Measurements from ENCODE around the gene RNF214.

RNF214 gene

DNA sequence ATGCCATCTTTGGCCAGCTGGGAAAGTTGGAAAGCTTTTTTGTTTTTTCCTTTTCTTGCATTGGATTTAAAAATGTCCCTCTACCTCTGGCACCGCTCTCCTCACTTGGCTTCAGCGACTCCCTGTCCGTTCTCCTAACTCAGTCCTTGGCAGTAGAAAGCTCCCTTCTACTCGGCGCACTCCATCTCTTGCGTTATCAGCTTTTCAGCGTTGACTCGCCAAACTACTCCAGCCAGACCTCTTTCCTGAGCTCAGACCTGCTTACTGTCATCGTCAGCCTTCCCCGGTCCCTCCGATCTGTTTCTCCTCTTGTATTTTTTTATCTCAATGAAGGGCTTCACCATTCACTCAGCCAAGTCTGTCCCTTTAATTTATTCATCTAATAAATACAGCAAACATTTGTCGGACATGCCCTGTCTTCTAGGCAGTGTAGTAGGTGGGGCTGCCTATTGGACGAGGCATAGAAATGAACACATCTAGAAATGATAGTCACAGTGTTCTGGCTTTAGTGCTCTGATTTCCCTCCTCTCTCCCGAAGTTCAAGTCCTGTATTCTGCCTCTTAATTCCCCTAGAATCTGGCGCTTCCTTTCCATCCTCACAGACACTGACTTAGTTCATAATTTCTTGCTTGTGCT lies 96.0 kb downstream of the RNF214 start:
- peak overlapping the region; percentile 75 to 93 for H3K4me3 ChIP-seq (ENCODE audit: low read depth in 1 of 2, low read length in 2 of 2)
- peaks cover 8 to 13% of the 10 kb centered on the region in 2 donors for H3K4me1 ChIP-seq (ENCODE audit: control insufficient read depth in 1 of 2, insufficient read depth in 2 of 2, low read length in 2 of 2)

DNA sequence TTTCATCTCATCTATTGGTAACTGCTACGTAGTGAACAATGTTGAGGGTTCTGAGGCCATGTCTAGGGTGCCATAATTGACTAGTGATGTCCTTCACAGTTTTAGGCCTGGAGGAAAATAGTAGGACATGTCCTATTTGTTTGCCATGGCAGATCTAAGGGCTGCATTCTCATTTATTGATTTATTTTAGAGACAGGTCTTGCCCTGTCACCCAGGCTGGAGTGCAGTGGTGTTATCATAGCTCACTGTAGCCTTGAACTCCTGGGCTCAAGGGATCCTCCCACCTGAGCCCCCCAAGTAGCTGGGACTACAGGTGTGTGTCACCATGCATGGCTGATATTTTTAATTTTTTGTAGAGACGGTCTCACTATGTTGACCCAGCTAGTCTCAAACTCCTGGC lies 100.4 kb downstream of the RNF214 start:
- peaks cover 0 to 20% of the 10 kb centered on the region in 2 donors for H3K36me3 ChIP-seq (ENCODE audit: control insufficient read depth in 1 of 2, insufficient read depth in 2 of 2, low read length in 2 of 2)
- no peaks in the 10 kb centered on the region for H3K9me3 ChIP-seq (ENCODE audit: control insufficient read depth in 1 of 2, low read length in 2 of 2)
- H3K4me3 ChIP-seq (ENCODE audit: low read depth in 1 of 2, low read length in 2 of 2), result no peak overlapping the region
- no peaks in the 10 kb centered on the region for H3K27me3 ChIP-seq (ENCODE audit: low read depth, low read length)
- H3K4me1 ChIP-seq (ENCODE audit: control insufficient read depth in 1 of 2, insufficient read depth in 2 of 2, low read length in 2 of 2), result peaks cover 8 to 13% of the 10 kb centered on the region in 2 donors
- H3K27ac ChIP-seq (ENCODE audit: low read length), result no peak overlapping the region

More for the DNA sequence above, 96.0 kb downstream of the RNF214 start:
- Histone ChIP-seq H3K36me3 (ENCODE audit: control insufficient read depth in 1 of 2, insufficient read depth in 2 of 2, low read length in 2 of 2) (peaks cover 0 to 8% of the 10 kb centered on the region in 2 donors), H3K27ac (ENCODE audit: low read length) (peak overlapping the region; percentile 78), H3K27me3 (ENCODE audit: low read depth, low read length) (no peaks in the 10 kb centered on the region), H3K9me3 (ENCODE audit: control insufficient read depth in 1 of 2, low read length in 2 of 2) (no peaks in the 10 kb centered on the region)

DNA sequence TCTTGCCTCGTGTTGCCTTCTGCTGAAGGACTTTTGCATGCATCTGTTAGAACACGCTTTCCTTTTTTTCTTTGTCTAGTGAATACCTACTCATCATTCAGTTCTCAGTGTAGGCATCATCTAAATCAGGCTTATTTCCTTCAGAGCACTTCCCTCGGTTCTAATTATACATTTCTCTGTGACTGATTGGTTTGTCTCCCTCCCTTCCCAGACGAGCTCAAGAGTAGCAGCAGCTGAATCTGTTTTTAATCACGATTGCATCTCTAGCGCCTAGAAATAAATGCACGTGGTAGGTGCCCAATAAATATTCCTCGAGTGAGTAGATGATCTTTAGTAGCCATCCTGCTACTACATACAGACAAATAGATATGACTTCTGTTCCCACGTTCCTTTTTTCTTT lies 101.4 kb downstream of the RNF214 start:
- Histone ChIP-seq H3K9me3 (ENCODE audit: control insufficient read depth in 1 of 2, low read length in 2 of 2) (no peaks in the 10 kb centered on the region), H3K4me3 (ENCODE audit: low read depth in 1 of 2, low read length in 2 of 2) (no peak overlapping the region), H3K4me1 (ENCODE audit: control insufficient read depth in 1 of 2, insufficient read depth in 2 of 2, low read length in 2 of 2) (peaks cover 3 to 7% of the 10 kb centered on the region in 2 donors), H3K36me3 (ENCODE audit: control insufficient read depth in 1 of 2, insufficient read depth in 2 of 2, low read length in 2 of 2) (peaks cover 0 to 20% of the 10 kb centered on the region in 2 donors), H3K27me3 (ENCODE audit: low read depth, low read length) (no peaks in the 10 kb centered on the region), H3K27ac (ENCODE audit: low read length) (no peak overlapping the region)

DNA sequence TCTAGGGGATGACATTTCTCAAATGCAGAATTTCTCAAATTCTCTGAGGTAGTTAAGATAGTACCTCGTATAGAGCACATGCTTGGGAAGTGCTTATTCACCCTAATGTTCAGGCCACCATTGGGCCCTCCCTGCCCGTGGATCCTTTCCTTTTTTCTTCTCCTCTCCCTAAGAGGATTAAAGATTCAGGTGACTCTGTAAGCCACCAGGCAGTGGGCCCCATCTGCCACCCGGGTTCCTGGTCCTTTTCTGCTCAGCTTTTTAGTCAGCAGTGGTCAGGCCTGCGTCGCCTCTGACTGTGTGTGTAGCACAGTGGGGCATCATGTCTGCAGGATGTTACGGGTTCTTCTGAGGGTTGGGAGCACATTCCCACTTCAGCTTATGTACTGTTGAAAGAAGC lies 102.4 kb downstream of the RNF214 start:
- no peaks in the 10 kb centered on the region for H3K4me1 ChIP-seq (ENCODE audit: control insufficient read depth in 1 of 2, insufficient read depth in 2 of 2, low read length in 2 of 2)
- no peak overlapping the region for H3K4me3 ChIP-seq (ENCODE audit: low read depth in 1 of 2, low read length in 2 of 2)
- peaks cover 0 to 20% of the 10 kb centered on the region in 2 donors for H3K36me3 ChIP-seq (ENCODE audit: control insufficient read depth in 1 of 2, insufficient read depth in 2 of 2, low read length in 2 of 2)
- no peak overlapping the region for H3K27ac ChIP-seq (ENCODE audit: low read length)
- no peaks in the 10 kb centered on the region for H3K9me3 ChIP-seq (ENCODE audit: control insufficient read depth in 1 of 2, low read length in 2 of 2)
- H3K27me3 ChIP-seq (ENCODE audit: low read depth, low read length), result no peaks in the 10 kb centered on the region

DNA sequence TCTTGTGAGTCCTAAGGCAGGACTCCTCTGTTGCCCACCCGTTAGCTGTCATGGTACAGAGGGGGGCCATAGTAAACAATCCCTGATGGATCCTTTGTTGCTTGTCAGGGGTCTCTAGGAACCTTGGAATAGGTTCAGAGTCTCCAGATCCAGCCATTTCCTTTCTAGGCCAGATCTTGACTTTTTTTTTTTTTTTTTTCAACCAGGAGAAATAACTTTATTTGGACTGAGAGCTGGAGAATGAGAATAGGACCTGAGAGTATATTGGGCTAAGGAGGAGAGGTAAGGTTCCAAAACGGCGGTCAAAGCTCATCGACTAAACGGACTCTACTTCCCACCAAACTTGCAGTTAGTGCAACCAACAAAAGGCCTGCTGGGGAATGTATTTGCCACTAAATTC lies 102.9 kb downstream of the RNF214 start:
- Histone ChIP-seq H3K36me3 (ENCODE audit: control insufficient read depth in 1 of 2, insufficient read depth in 2 of 2, low read length in 2 of 2) (peaks cover 0 to 24% of the 10 kb centered on the region in 2 donors), H3K27me3 (ENCODE audit: low read depth, low read length) (no peaks in the 10 kb centered on the region), H3K4me3 (ENCODE audit: low read depth in 1 of 2, low read length in 2 of 2) (no peak overlapping the region), H3K9me3 (ENCODE audit: control insufficient read depth in 1 of 2, low read length in 2 of 2) (no peaks in the 10 kb centered on the region), H3K27ac (ENCODE audit: low read length) (no peak overlapping the region), H3K4me1 (ENCODE audit: control insufficient read depth in 1 of 2, insufficient read depth in 2 of 2, low read length in 2 of 2) (no peaks in the 10 kb centered on the region)
